Measurements from ENCODE around the gene CFAP73. TPM values are rescaled to one million over a fixed set of nuclear protein-coding genes. Genes with fewer than 3 reads are reported as not detected.

Gene CFAP73
- total RNA-seq, 4 donors from 2014 or later, result not detected

DNA sequence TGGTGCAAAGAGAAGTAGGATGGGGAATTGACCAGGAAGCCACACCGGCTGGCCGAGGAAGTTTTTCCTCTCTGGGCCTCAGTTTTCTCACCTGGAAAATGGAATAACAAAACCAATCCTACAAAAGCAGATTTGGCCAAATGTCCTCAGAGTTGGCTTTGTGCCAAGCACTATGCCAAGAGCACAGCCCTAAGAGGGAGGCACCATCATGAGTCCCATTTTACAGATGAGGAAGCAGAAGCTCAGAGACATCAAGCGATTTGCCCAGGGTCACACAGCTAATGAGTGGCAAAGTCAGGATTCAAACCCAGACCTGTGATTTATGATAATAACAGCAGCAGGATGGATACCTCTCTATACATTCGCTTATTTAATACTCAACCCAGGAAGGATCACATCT lies 41.2 kb upstream of the CFAP73 start:
- no peak for ATAC-seq

GRCh38 chr12:113109360-113109759 lies 40.2 kb upstream of the CFAP73 start:
- in situ Hi-C loops (cut with MboI; ENCODE audit: low sequenced_read_pairs in 4 of 4), result no loop called here
- intact Hi-C loops (cut with DNase I; ENCODE audit: low total_unique reads), result no loop called here
- no peak overlapping the region for H3K27ac ChIP-seq
- TF ChIP-seq POLR2A (IDR thresholded peaks at IDR 0.05), result no peak
- no peak for TF ChIP-seq CTCF (IDR thresholded peaks at IDR 0.05 in 4 of 5, conservative IDR thresholded peaks at IDR 0.05 in 1 of 5)
- no peak for ATAC-seq
- no peak for DNase-seq
- H3K9me3 ChIP-seq, result no peaks in the 10 kb centered on the region
- peaks cover 0 to 3% (median 0%) of the 10 kb centered on the region in 3 donors for H3K27me3 ChIP-seq
- no peak overlapping the region for H3K4me3 ChIP-seq
- H3K36me3 ChIP-seq, result no peaks in the 10 kb centered on the region
- no peaks in the 10 kb centered on the region for H3K4me1 ChIP-seq

More for the DNA sequence above, 41.2 kb upstream of the CFAP73 start:
- TF ChIP-seq CTCF (IDR thresholded peaks at IDR 0.05 in 4 of 5, conservative IDR thresholded peaks at IDR 0.05 in 1 of 5), result no peak
- TF ChIP-seq POLR2A (IDR thresholded peaks at IDR 0.05), result no peak
- no peak for DNase-seq
- intact Hi-C loops (cut with DNase I; ENCODE audit: low total_unique reads) (no loop called here), in situ Hi-C loops (cut with MboI; ENCODE audit: low sequenced_read_pairs in 4 of 4) (no loop called here)
- Histone ChIP-seq H3K4me3 (no peak overlapping the region), H3K36me3 (no peaks in the 10 kb centered on the region), H3K27ac (no peak overlapping the region), H3K9me3 (no peaks in the 10 kb centered on the region), H3K4me1 (no peaks in the 10 kb centered on the region), H3K27me3 (peaks cover 4 to 12% (median 7%) of the 10 kb centered on the region in 3 donors)

DNA sequence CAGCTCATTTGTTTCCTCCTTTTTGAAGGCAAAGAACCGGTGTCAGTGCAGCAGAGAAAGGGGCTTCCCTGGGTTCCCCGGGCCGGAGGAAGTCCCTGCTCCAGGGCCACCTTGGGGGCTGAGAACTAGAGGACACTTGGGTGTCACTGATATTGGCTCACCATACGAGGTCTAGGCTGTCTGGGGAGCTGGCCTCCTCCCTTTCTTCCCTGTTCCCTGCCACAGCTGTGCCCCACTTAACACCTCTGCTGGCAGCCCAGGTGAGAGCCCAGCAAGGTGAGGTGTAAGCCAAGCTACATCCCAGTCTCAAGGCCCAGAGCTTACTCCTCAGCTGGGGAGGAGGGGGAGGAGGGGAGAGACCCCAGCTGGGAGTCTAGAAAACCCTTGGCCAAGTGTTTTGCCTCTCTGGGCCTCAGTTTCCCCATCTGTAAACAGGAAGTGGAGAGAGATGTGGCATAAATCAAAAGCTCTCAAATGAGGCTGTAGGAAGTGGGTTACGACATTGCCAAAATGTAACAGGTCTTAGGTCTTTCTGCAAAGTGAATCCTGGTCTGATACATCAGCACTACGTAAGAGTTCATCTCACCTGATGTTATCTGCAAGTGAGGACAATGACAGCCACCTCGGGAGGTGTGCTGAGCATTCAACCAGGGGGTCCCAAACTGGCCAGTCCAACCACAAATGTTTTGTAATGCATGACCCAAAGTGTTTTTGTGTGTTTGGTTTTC lies 39.5 kb upstream of the CFAP73 start:
- Histone ChIP-seq H3K27ac (no peak overlapping the region), H3K4me1 (no peaks in the 10 kb centered on the region), H3K27me3 (peaks cover 0 to 3% (median 0%) of the 10 kb centered on the region in 3 donors), H3K9me3 (no peaks in the 10 kb centered on the region), H3K36me3 (no peaks in the 10 kb centered on the region), H3K4me3 (no peak overlapping the region)
- no peak for ATAC-seq
- DNase-seq, result no peak
- in situ Hi-C loops (cut with MboI; ENCODE audit: low sequenced_read_pairs in 4 of 4), result no loop called here
- TF ChIP-seq CTCF (IDR thresholded peaks at IDR 0.05 in 4 of 5, conservative IDR thresholded peaks at IDR 0.05 in 1 of 5) (no peak), POLR2A (IDR thresholded peaks at IDR 0.05) (no peak)
- intact Hi-C loops (cut with DNase I; ENCODE audit: low total_unique reads), result no loop called here

GRCh38 chr12:113111247-113111646 lies 38.3 kb upstream of the CFAP73 start:
- H3K4me1 ChIP-seq, result no peaks in the 10 kb centered on the region
- in situ Hi-C loops (cut with MboI; ENCODE audit: low sequenced_read_pairs in 4 of 4), result no loop called here
- no peak overlapping the region for H3K4me3 ChIP-seq
- H3K36me3 ChIP-seq, result no peaks in the 10 kb centered on the region
- ATAC-seq (no peak), DNase-seq (no peak)
- peaks cover 0 to 3% (median 0%) of the 10 kb centered on the region in 3 donors for H3K27me3 ChIP-seq
- no peak for TF ChIP-seq POLR2A (IDR thresholded peaks at IDR 0.05)
- no peak for TF ChIP-seq CTCF (IDR thresholded peaks at IDR 0.05 in 4 of 5, conservative IDR thresholded peaks at IDR 0.05 in 1 of 5)
- no peak overlapping the region for H3K27ac ChIP-seq
- intact Hi-C loops (cut with DNase I; ENCODE audit: low total_unique reads), result no loop called here
- H3K9me3 ChIP-seq, result no peaks in the 10 kb centered on the region
